ENCODE measurements around the gene SEMA7A. TPM values are rescaled to one million over a fixed set of nuclear protein-coding genes. Genes with fewer than 3 reads are reported as not detected.

Gene SEMA7A
- total RNA-seq, 3 donors from 2014 or later = 0.80 to 1.3 (median 0.88) TPM

DNA sequence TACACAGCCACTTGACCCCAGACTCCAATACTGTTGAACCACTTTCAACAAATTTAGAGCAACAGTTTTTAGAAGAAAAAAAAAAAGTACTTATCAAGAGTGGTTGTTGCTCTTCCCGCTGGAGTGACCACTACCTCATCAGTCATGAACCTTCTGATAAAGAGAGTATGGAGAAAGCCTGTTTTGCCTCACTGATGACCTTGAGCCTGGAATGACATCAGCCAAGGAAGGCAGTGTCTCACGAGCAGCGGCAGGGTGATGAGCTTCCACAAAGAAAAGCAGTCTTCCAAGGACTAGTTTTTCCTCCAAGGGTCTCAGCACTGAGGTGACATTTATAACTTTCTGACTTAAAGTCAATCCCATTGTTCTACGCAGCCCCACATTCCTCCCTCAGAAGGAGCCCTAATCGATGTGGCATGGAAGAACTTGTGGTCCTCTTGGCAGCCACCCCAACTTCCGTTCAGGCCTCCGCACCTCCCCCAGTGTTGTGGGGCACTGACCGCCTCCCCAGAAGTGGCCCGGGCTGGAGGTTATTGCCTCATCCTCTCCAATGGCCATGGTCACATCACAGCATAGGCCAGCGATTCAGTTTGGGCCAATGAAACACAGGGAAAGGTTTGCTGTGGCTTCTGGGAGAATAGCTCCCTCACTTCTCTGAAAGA, 64.5 kb downstream of the SEMA7A start:
- DNase-seq (ENCODE audit: low spot score in 2 of 2) = peak in 1 of 2 donors; percentile 22
- Histone ChIP-seq H3K4me1 (peaks cover 0 to 5% of the 10 kb centered on the region in 2 donors), H3K27me3 (no peaks in the 10 kb centered on the region), H3K27ac (no peak overlapping the region), H3K9me3 (no peaks in the 10 kb centered on the region), H3K4me3 (no peak overlapping the region), H3K36me3 (no peaks in the 10 kb centered on the region)
- TF ChIP-seq CTCF (IDR thresholded peaks at IDR 0.05) (no peak), POLR2AphosphoS5 (IDR thresholded peaks at IDR 0.05) (no peak), POLR2A (IDR thresholded peaks at IDR 0.05) (no peak)
- intact Hi-C loops (cut with DNase I; ENCODE audit: low total_unique reads) = no loop called here

DNA sequence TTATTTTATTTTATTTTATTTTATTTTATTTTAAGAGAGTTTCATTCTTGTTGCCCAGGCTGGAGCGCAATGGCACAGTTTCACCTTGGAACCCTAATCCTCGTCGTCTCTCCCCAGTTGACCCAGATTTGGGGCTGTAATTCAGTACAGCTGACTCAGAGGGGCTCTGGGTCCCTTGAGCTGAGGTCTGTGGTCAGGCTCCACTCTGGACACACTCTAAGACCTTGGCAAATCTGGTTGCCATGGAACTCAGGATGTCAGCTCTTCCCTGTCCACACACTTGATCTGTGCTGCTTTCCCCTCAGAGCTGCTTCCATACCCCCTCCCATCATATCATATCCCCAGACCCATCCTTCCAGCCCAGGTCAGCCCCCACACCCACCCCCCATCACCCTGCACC, 65.6 kb downstream of the SEMA7A start:
- H3K27ac ChIP-seq = no peak overlapping the region
- DNase-seq (ENCODE audit: low spot score in 2 of 2) = peak in 1 of 2 donors; percentile 19
- H3K27me3 ChIP-seq = no peaks in the 10 kb centered on the region
- peaks cover 0 to 3% of the 10 kb centered on the region in 2 donors for H3K4me1 ChIP-seq
- no peak overlapping the region for H3K4me3 ChIP-seq
- no peaks in the 10 kb centered on the region for H3K36me3 ChIP-seq
- H3K9me3 ChIP-seq = no peaks in the 10 kb centered on the region
- TF ChIP-seq POLR2AphosphoS5 (IDR thresholded peaks at IDR 0.05) (no peak), CTCF (IDR thresholded peaks at IDR 0.05) (no peak), POLR2A (IDR thresholded peaks at IDR 0.05) (no peak)
- intact Hi-C loops (cut with DNase I; ENCODE audit: low total_unique reads) = no loop called here

GRCh38 chr15:74367296-74367854, 66.4 kb downstream of the SEMA7A start, which contains the start of gene CYP11A1:
CYP11A1 (minus strand) TSS chr15:74367646; CDS start chr15:74367585, 61 bp downstream.
- TF ChIP-seq CTCF (IDR thresholded peaks at IDR 0.05) (no peak), POLR2A (IDR thresholded peaks at IDR 0.05) (no peak), POLR2AphosphoS5 (IDR thresholded peaks at IDR 0.05) (no peak)
- H3K27me3 ChIP-seq = no peaks in the 10 kb centered on the region
- peaks cover 0 to 3% of the 10 kb centered on the region in 2 donors for H3K4me1 ChIP-seq
- DNase-seq (ENCODE audit: low spot score in 2 of 2) = peak in 1 of 2 donors; percentile 30
- H3K4me3 ChIP-seq = peak within 1 kb of the TSS in 2 of 3 donors; percentile 61 to 74
- H3K9me3 ChIP-seq = no peaks in the 10 kb centered on the region
- intact Hi-C loops (cut with DNase I; ENCODE audit: low total_unique reads) = no loop called here
- H3K27ac ChIP-seq = no peak within 1 kb of the TSS
- no peaks in the 10 kb centered on the region for H3K36me3 ChIP-seq

GRCh38 chr15:74365598-74366445, 67.9 kb downstream of the SEMA7A start:
- peak overlapping the region; percentile 55 to 74 (median 61) for H3K4me3 ChIP-seq
- no peaks in the 10 kb centered on the region for H3K27me3 ChIP-seq
- H3K4me1 ChIP-seq = peaks cover 0 to 3% of the 10 kb centered on the region in 2 donors
- H3K27ac ChIP-seq = peak overlapping the region; percentile 61 to 84
- TF ChIP-seq POLR2AphosphoS5 (IDR thresholded peaks at IDR 0.05) = peak in 2 of 3 donors; percentile 12 to 35
- TF ChIP-seq POLR2A (IDR thresholded peaks at IDR 0.05) = no peak
- DNase-seq (ENCODE audit: low spot score in 2 of 2) = peak in 1 of 2 donors; percentile 58
- no peaks in the 10 kb centered on the region for H3K9me3 ChIP-seq
- H3K36me3 ChIP-seq = no peaks in the 10 kb centered on the region
- intact Hi-C loops (cut with DNase I; ENCODE audit: low total_unique reads) = no loop called here

DNA sequence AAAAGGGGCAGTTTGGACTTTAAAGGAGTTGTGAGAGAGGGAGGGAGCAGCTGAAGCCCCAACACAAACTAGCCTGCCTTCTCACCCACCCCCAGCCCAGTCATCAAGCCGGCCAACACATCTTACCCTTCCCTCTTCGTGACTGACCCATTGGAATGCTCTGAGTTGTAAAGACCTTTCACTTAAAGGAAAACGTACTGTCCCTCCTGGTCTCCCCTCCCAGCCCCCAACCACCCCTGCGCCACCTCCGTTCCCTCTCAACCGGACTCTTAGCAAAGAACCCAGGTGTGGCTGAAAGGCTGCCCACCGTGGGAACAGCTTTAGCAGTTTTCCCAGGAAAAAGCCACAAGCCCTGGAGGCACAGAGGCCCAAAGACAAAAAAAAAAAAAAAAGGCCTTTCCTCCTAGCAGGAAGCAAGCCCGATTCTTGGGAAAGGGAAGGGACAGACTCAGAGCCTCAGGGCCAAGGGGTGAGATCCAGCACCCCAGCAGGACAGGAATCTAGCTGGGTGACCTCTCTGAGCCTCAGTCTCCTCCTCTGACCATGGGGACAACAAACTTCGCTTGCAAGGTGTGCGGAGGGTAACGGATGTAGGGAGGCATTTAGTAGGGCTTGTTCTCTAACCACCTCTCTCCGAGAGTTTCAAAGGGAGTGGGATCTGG, 68.7 kb downstream of the SEMA7A start:
- Histone ChIP-seq H3K27me3 (no peaks in the 10 kb centered on the region), H3K36me3 (no peaks in the 10 kb centered on the region), H3K4me1 (peaks cover 0 to 3% of the 10 kb centered on the region in 2 donors), H3K4me3 (peak overlapping the region; percentile 55 to 74 (median 61)), H3K9me3 (no peaks in the 10 kb centered on the region), H3K27ac (peak overlapping the region; percentile 61 to 84)
- no peak for TF ChIP-seq POLR2AphosphoS5 (IDR thresholded peaks at IDR 0.05)
- TF ChIP-seq POLR2A (IDR thresholded peaks at IDR 0.05) = no peak
- DNase-seq (ENCODE audit: low spot score in 2 of 2) = peak in 1 of 2 donors; percentile 19
- intact Hi-C loops (cut with DNase I; ENCODE audit: low total_unique reads) = no loop called here
